Kidney (tissue), 14 donors: ENCODE results near the gene NCOA3. TPM values are rescaled to one million over a fixed set of nuclear protein-coding genes. Genes with fewer than 3 reads are reported as not detected.

Source experiments
- DNase-seq, 5 donors: peaks; one replicate each; pipeline ENCODE4 v3.0.0-alpha.2; 2013 to 2020
- FAIRE-seq: peaks from 2 replicates; lab custom pipeline; 2012; peaks lifted over from hg19 to GRCh38; lab: Jason Lieb, UNC
- H3K27ac ChIP-seq, 2 donors: one replicate each; pipeline ENCODE4 v1.7.0; 2013; ENCODE audit warnings: low read depth in 2 of 2, low read length in 2 of 2, inconsistent platforms in 1 of 2
- H3K27me3 ChIP-seq: one replicate; pipeline ENCODE4 v1.7.1; 2013; ENCODE audit warnings: low read length, inconsistent platforms; ENCODE audit not compliant: control insufficient read depth, insufficient read depth
- H3K36me3 ChIP-seq, 3 donors: one replicate each; pipeline versions ENCODE4 v1.7.0 to v1.7.1; 2013; ENCODE audit warnings: low read length in 3 of 3, control low read depth in 1 of 3, inconsistent platforms in 1 of 3; ENCODE audit not compliant: insufficient read depth in 3 of 3, control insufficient read depth in 2 of 3
- H3K4me1 ChIP-seq, 3 donors: one replicate each; pipeline versions ENCODE4 v1.7.0 to v1.7.1; 2013; ENCODE audit warnings: low read length in 3 of 3, inconsistent platforms in 1 of 3, low read depth in 1 of 3; ENCODE audit not compliant: control insufficient read depth in 2 of 3, insufficient read depth in 2 of 3
- H3K4me3 ChIP-seq, 3 donors: one replicate each; pipeline versions ENCODE4 v1.7.0 to v1.8.1; 2013; ENCODE audit warnings: low read length in 3 of 3, control low read depth in 1 of 3, inconsistent platforms in 1 of 3
- H3K9ac ChIP-seq, 3 donors: one replicate each; pipeline versions ENCODE4 v1.7.0 to v1.7.1; 2013; ENCODE audit warnings: low read length in 3 of 3, control low read depth in 1 of 3, inconsistent platforms in 1 of 3
- H3K9me3 ChIP-seq, 3 donors: one replicate each; pipeline versions ENCODE4 v1.7.0 to v1.7.1; 2013; ENCODE audit warnings: low read length in 3 of 3, control low read depth in 1 of 3, inconsistent platforms in 1 of 3; ENCODE audit not compliant: control insufficient read depth in 2 of 3, insufficient read depth in 1 of 3
- CTCF ChIP-seq: IDR thresholded peaks from 3 replicates; pipeline ENCODE4 v1.5.1; 2012; ENCODE audit warnings: mild to moderate bottlenecking, moderate library complexity, borderline replicate concordance; ENCODE audit not compliant: insufficient read depth; ENCODE audit errors: extremely low read depth
- intact Hi-C: fragments of 100-400 bp; cut with DNase I; formaldehyde crosslinking; loops from one replicate; pipeline ENCODE4 v1.11.1; 2022
- polyA plus RNA-seq: library from polyadenylated mRNA; stranded (reverse); fragments of 350-450 nt; fragmentation: Illumina TruSeq; extraction: RNeasy Lipid Tissue Mini Kit (QIAGEN cat#74804); gene quantifications from one replicate; pipeline ENCODE4 v1.2.3, GENCODE V29; 2014; ENCODE audit warnings: low read depth, low replicate concordance; ENCODE audit not compliant: insufficient read depth
- total RNA-seq: library from RNA; stranded (reverse); fragmentation: NEBNext Ultra II Directional; extraction: Animal tissue kit (Norgen Biotek cat#: 25700); gene quantifications from one replicate; pipeline ENCODE4 v1.2.1, GENCODE V29; 2021
- donor health status: control.
- donor health status: control.
- donor health status: control.
- donor health status: control.
- donor health status: control.
- donor health status: DM: yes; HTN: yes; CAD: no.
- donor health status: Normal renal cell carcinoma (clear cell type).

Gene NCOA3
- total and polyA plus RNA-seq, 2 donors from 2014 or later: 4.9 to 38.8 TPM

GRCh38 chr20:47674686-47675085 lies 173.0 kb downstream of the NCOA3 start:
- H3K9me3 ChIP-seq: no peaks in the 10 kb centered on the region
- H3K27me3 ChIP-seq: no peaks in the 10 kb centered on the region
- H3K36me3 ChIP-seq: no peaks in the 10 kb centered on the region
- no peak for TF ChIP-seq CTCF
- no peak overlapping the region for H3K9ac ChIP-seq
- no peak overlapping the region for H3K27ac ChIP-seq
- FAIRE-seq: no peak
- DNase-seq: no peak
- H3K4me1 ChIP-seq: no peaks in the 10 kb centered on the region
- intact Hi-C loops: no loop called here
- no peak overlapping the region for H3K4me3 ChIP-seq

- Histone ChIP-seq H3K27ac (no peak overlapping the region), H3K4me1 (no peaks in the 10 kb centered on the region), H3K4me3 (no peak overlapping the region), H3K9ac (no peak overlapping the region), H3K27me3 (no peaks in the 10 kb centered on the region), H3K9me3 (no peaks in the 10 kb centered on the region), H3K36me3 (no peaks in the 10 kb centered on the region)
- no peak for FAIRE-seq
- no peak for TF ChIP-seq CTCF
- intact Hi-C loops: no loop called here
- DNase-seq: peak in 1 of 5 donors; percentile 38
Observed at GRCh38 chr20:47675190-47676142, 173.8 kb downstream of the NCOA3 start.

- peaks cover 0 to 3% (median 0%) of the 10 kb centered on the region in 3 donors for H3K4me1 ChIP-seq
- no peak overlapping the region for H3K4me3 ChIP-seq
- H3K9ac ChIP-seq: no peak overlapping the region
- H3K27ac ChIP-seq: no peak overlapping the region
- intact Hi-C loops: no loop called here
- H3K36me3 ChIP-seq: no peaks in the 10 kb centered on the region
- H3K9me3 ChIP-seq: no peaks in the 10 kb centered on the region
- DNase-seq (peak in 1 of 5 donors; percentile 55), FAIRE-seq (no peak)
- no peak for TF ChIP-seq CTCF
- H3K27me3 ChIP-seq: no peaks in the 10 kb centered on the region
Observed at GRCh38 chr20:47676219-47676721, 174.6 kb downstream of the NCOA3 start.
